22Rv1 (cell line): ENCODE data around the gene KASH5.

Source experiments
- ZFX ChIP-seq: fragments of 450-650 bp; IDR thresholded peaks from 2 replicates; pipeline ENCODE4 v1.6.1; 2017; ENCODE audit warnings: antibody characterized with exemption, borderline replicate concordance
- TF ChIP-seq, protein P1 (sequence below): fragments of 450-650 bp; IDR thresholded peaks from 2 replicates; pipeline ENCODE4 v1.5.1; 2017; ENCODE audit warnings: mild to moderate bottlenecking

DNA sequence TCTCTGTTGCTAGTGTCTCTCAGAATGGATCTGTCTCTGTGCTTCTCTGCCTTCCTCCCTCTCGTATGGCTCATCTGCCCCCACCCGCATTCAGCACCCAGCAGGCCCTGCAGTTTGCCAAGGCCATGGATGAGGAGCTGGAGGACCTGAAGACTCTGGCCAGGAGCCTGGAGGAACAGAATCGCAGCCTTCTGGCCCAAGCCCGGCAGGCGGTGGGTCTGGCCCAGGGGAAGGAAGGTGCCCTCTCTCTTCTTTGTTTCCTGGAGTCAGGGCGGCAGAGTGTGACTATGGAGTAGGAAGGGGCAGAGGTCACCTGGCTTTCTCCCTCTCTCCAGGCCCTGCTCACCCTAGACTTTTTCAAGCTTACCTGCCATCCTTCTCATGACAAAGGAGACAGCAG lies 10.9 kb downstream of the KASH5 start:
- TF ChIP-seq, protein P1, sequence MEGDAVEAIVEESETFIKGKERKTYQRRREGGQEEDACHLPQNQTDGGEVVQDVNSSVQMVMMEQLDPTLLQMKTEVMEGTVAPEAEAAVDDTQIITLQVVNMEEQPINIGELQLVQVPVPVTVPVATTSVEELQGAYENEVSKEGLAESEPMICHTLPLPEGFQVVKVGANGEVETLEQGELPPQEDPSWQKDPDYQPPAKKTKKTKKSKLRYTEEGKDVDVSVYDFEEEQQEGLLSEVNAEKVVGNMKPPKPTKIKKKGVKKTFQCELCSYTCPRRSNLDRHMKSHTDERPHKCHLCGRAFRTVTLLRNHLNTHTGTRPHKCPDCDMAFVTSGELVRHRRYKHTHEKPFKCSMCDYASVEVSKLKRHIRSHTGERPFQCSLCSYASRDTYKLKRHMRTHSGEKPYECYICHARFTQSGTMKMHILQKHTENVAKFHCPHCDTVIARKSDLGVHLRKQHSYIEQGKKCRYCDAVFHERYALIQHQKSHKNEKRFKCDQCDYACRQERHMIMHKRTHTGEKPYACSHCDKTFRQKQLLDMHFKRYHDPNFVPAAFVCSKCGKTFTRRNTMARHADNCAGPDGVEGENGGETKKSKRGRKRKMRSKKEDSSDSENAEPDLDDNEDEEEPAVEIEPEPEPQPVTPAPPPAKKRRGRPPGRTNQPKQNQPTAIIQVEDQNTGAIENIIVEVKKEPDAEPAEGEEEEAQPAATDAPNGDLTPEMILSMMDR, result no peak
- no peak for TF ChIP-seq ZFX
